Sciatic nerve (tissue), 2 donors: ENCODE measurements around the gene USP4. TPM values are rescaled to one million over a fixed set of nuclear protein-coding genes. Genes with fewer than 3 reads are reported as not detected.
A peak's percentile ranks its signal among the peaks of the same experiment; 100 is the strongest.
"Not testable (repeated sequence)": the region's sequence is repeated elsewhere in the genome, so short reads cannot be mapped to it uniquely, and the experiment has no call there.

Experiments
- ATAC-seq: fragments of 200-7000 bp; cut with Tn5 transposase; one replicate; pipeline ENCODE4 v1.9.1; 2020; ENCODE audit warnings: mild to moderate bottlenecking, moderate library complexity
- DNase-seq: peaks from one replicate; pipeline ENCODE4 v3.0.0-alpha.2; 2020; ENCODE audit warnings: low spot score
- intact Hi-C: fragments of 100-400 bp; cut with DNase I; formaldehyde crosslinking; loops from one replicate; pipeline ENCODE4 v1.14.2; 2022
- microRNA-seq: library from miRNA; unstranded; fragments of <30 nt; microRNA quantifications from one replicate; pipeline ENCODE4 v1.2.0, GENCODE V29; 2020
- total RNA-seq: library from RNA; stranded (reverse); fragmentation: NEBNext Ultra II Directional; extraction: Animal tissue kit (Norgen Biotek cat#: 25700); gene quantifications from one replicate; pipeline ENCODE4 v1.2.1, GENCODE V29; 2021
- donor health status: DM: no; HTN: no; CAD: no.
- donor health status: DM: no; HTN: no; CAD: no.

The USP4 gene
- total RNA-seq, 1 donor from 2014 or later: 83.2 TPM

DNA sequence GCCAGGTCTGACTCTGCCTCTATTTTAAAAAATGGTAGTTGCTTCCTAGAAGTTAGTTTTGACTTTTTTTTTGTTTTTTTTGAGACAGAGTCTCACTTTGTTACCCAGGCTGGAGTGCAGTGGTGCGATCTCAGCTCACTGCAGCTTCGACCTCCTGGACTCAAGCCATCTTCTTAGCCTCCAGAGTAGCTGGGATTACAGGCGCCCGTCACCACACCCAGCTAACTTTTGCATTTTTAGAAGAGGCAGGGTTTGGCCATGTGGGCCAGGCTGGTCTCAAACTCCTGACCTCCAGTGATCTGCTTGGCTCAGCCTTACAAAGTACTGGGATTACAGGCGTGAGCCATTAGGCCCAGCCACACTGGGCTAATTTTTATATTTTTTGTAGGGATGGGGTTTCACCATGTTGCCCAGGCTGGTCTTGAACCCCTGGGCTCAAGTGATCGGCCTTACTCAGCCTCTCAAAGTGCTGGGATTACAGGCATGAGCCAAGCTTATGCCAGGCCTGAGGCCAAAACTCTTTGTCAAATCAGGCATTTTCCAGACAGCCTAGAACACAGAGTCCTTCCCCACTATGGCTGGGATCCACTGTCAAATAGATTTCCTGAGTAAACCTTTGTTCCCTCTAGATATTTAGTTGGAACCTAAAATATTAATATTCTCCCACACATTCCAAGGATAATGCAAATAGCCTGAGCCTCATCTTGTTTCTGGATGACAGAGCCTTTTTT lies 76.5 kb downstream of the USP4 start:
- DNase-seq (no peak), ATAC-seq (no peak)
- intact Hi-C loops: no loop called here

GRCh38 chr3:49260806-49261324 lies 79.0 kb downstream of the USP4 start:
- intact Hi-C loops: no loop called here
- ATAC-seq: no peak
- DNase-seq: no peak

GRCh38 chr3:49257187-49257586 lies 82.7 kb downstream of the USP4 start:
- ATAC-seq (peak; percentile 27), DNase-seq (no peak)

DNA sequence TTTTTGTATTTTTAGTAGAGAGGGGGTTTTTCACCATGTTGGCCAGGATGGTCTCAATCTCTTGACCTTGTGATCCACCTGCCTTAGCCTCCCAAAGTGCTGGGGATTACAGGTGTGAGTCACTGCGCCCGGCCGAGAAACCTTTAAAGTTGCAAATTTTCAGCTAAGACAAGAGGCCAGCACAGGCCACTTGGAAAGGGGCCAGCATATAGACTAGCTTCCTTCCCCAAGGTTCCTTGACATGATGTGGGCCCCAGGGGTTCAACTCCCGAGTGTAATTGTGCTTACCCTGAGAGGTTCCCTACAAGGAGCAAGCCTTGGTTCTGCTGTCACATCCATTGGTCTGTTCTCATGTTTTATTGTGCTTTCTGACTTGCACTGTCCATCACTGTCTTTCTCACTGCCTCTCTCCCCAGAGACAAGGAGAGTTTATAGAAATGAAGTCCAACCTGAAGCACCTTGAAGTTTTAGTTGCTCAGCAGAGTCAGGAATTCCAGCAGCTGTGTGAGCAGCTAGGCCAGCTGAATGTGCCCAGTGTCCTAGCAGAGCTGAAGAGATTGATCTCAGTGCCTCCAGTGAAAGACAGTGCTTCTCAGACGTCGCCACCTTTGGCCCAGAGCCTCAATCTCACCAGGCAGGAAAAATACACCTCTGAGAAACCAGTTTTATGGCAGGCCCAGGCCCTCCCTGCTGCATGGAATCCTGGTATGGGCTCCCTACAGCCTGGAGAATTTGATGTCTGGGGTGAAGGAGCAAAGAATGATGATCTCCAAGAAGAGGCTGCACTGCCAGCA lies 83.9 kb downstream of the USP4 start:
- intact Hi-C loops: no loop called here
- DNase-seq (no peak), ATAC-seq (no peak)

More at GRCh38 chr3:49257187-49257586, 82.7 kb downstream of the USP4 start:
- intact Hi-C loops: no loop called here

GRCh38 chr3:49255112-49255511 lies 84.7 kb downstream of the USP4 start:
- intact Hi-C loops: no loop called here
- ATAC-seq: no peak
- DNase-seq: no peak

- ATAC-seq: no peak
- intact Hi-C loops: no loop called here
- no peak for DNase-seq
These were observed 86.3 kb downstream of the USP4 start for GRCh38 chr3:49253512-49253911.

DNA sequence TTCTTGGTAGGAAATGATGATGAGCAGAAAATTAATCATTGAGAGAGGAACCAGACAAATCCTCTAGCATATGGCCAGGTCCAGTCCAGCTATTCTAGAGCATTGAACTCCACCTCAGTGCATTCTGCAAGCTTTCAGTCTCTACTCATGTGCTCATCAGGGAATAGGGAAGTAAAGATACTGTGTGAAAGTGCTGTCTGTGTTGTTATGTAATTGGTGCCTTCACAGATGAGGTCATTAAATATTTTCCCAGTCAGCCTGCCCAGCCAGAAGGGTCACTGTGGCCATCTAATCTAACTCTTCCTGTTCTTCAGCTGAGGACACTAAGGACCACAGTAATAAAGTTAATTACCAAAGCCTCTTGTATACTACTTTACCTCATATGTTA lies 91.0 kb downstream of the USP4 start:
- intact Hi-C loops: no loop called here
- DNase-seq (no peak), ATAC-seq (peak; percentile 97)

GRCh38 chr3:49244581-49245205 lies 95.2 kb downstream of the USP4 start:
- DNase-seq (no peak), ATAC-seq (peak; percentile 44)
- intact Hi-C loops: no loop called here

GRCh38 chr3:49240091-49240490 lies 99.8 kb downstream of the USP4 start:
- ATAC-seq, DNase-seq, intact Hi-C loops: not testable (repeated sequence)

DNA sequence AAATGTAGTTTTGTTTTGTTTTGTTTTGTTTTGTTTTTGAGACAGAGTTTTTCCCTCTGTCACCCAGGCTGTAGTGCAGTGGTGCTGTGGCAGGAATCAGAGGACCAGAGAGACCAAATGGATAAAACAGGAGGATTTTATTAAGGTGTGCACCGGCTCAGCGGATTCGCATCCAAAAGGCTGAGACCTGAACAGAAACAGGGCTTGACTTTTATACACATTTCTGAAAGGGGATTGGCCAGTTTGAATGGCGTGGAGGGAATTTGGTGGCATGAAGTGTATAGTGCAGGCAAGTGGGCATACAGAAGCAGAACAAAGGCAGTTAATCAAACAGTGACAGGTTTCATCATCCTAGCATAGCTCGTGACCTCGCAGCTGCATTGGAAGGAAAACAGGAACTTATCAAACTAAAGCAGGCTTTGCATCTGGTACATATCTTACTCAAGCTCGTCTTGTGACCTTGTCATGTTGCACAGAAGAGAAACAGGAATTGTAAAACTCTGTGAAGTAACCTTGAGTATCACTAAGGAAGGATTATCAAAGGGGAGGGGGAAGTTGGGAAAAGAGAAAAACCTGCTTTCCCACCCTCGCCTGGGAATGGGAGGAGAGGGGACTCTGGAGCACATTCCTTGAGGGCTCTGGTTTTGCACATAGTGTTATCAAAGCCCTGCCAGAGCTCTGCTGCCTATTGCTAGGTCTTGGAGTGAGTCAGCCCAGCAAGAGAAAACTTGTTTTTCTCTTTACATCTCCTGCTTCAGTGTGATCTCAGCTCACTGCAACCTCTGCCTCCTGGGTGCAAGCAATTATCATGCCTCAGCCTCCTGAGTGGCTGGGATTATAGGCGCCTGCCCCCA lies 101.4 kb downstream of the USP4 start:
- DNase-seq (no peak), ATAC-seq (peak; percentile 93)
- intact Hi-C loops: no loop called here

DNA sequence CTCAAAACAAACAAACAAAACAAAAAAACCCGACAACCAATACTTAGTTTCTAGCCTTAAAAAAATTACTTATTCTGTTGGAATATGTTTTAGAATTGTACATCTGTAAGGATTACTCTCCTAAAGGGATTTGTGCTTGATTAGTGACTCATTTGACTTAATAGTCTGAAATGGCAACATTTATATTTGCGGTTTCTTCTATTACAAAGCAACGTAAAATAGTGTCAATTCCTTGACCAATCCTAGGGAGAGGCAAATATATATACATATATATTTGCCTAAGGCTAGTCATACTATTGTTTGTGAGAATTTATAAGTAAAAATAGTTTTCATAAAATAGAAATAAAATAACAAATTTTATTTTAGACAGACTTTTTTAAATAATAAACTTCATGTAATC lies 102.5 kb downstream of the USP4 start:
- no peak for DNase-seq
- intact Hi-C loops: no loop called here
- no peak for ATAC-seq

GRCh38 chr3:49236226-49236625 lies 103.6 kb downstream of the USP4 start:
- ATAC-seq: no peak
- intact Hi-C loops: no loop called here
- no peak for DNase-seq

DNA sequence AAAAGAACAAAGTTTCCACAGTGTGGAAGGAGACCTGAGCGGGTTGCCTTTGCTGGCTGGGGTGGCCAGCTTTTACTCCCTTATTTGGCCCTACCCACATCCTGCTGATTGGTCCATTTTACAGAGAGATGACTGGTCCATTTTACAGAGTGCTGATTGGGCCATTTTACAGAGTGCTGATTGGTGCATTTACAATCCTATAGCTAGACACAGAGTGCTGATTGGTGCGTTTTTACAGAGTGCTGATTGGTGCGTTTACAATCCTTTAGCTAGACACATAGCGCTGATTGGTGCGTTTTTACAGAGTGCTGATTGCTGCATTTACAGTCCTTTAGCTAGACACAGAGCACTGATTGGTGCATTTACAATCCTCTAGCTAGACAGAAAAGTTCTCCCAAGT lies 111.0 kb downstream of the USP4 start:
- intact Hi-C loops, DNase-seq, ATAC-seq: not testable (repeated sequence)

Small RNA genes lying within 50 kb of the gene (microRNA-seq; reads per million reads assigned to microRNA genes)
- not detected for gene MIR4271

Other genes starting within 250 kb of the USP4 start
- 101 TPM for gene QRICH1, start 246.0 kb downstream of the USP4 start, total RNA-seq
- gene QARS1, start 235.3 kb downstream of the USP4 start, total RNA-seq: 123 TPM
- gene USP19, start 219.2 kb downstream of the USP4 start, total RNA-seq: 55.7 TPM
- gene LAMB2, start 207.0 kb downstream of the USP4 start, total RNA-seq: 515 TPM
- 20.7 TPM for gene CCDC71, start 173.7 kb downstream of the USP4 start, total RNA-seq
- gene KLHDC8B, start 168.5 kb downstream of the USP4 start, total RNA-seq: 32.5 TPM
- gene C3orf62, start 62.8 kb downstream of the USP4 start, total RNA-seq: 6.7 TPM
- gene GPX1, start 18.3 kb upstream of the USP4 start, total RNA-seq: 142 TPM
- 485 TPM for gene RHOA, start 71.9 kb upstream of the USP4 start, total RNA-seq
- gene TCTA, start 72.4 kb upstream of the USP4 start, total RNA-seq: 28.5 TPM
- 12.4 TPM for gene AMT, start 82.4 kb upstream of the USP4 start, total RNA-seq
- gene NICN1, start 89.3 kb upstream of the USP4 start, total RNA-seq: 23.4 TPM
- gene DAG1, start 130.2 kb upstream of the USP4 start, total RNA-seq: 165 TPM
- 0.62 TPM for gene BSN, start 214.4 kb upstream of the USP4 start, total RNA-seq